TTC549 (cell line): Measurements from ENCODE around the gene ZDHHC7.
"Not testable (repeated sequence)": the region's sequence is repeated elsewhere in the genome, so short reads cannot be mapped to it uniquely, and the experiment has no call there.

Experiments used
- FAIRE-seq: peaks from 2 replicates; lab custom pipeline; 2012; peaks lifted over from hg19 to GRCh38; lab: Jason Lieb, UNC

ZDHHC7 gene

GRCh38 chr16:84938616-84939015 lies 72.7 kb downstream of the ZDHHC7 start:
- not testable (repeated sequence) for FAIRE-seq

- FAIRE-seq, result no peak
Measured at GRCh38 chr16:84937196-84938005, 73.9 kb downstream of the ZDHHC7 start.

- FAIRE-seq, result no peak
Measured at GRCh38 chr16:84933774-84934631, 77.3 kb downstream of the ZDHHC7 start.

GRCh38 chr16:84932681-84933080 lies 78.7 kb downstream of the ZDHHC7 start:
- FAIRE-seq, result no peak

- FAIRE-seq, result no peak
Measured at GRCh38 chr16:84931506-84931905, 79.8 kb downstream of the ZDHHC7 start.

- no peak for FAIRE-seq
Measured at GRCh38 chr16:84931107-84931494, 80.2 kb downstream of the ZDHHC7 start.

- no peak for FAIRE-seq
Measured at GRCh38 chr16:84930298-84931106, 80.8 kb downstream of the ZDHHC7 start.

GRCh38 chr16:84929421-84930297 lies 81.7 kb downstream of the ZDHHC7 start:
- no peak for FAIRE-seq

- no peak for FAIRE-seq
Measured at GRCh38 chr16:84928679-84929420, 82.5 kb downstream of the ZDHHC7 start.

- FAIRE-seq, result no peak
Measured at GRCh38 chr16:84927621-84928591, 83.4 kb downstream of the ZDHHC7 start.

- no peak for FAIRE-seq
Measured at GRCh38 chr16:84926462-84926861, 84.9 kb downstream of the ZDHHC7 start.

GRCh38 chr16:84925773-84926372 lies 85.5 kb downstream of the ZDHHC7 start:
- FAIRE-seq, result no peak

- no peak for FAIRE-seq
Measured at GRCh38 chr16:84925092-84925772, 86.1 kb downstream of the ZDHHC7 start.

- no peak for FAIRE-seq
Measured at GRCh38 chr16:84924331-84925091, 86.8 kb downstream of the ZDHHC7 start.
